NCI-H1105 treated with DMSO at 0.1 percent for 48 hours (cell line): ENCODE results near the gene SUMF1.
"Not testable (repeated sequence)": the region's sequence is repeated elsewhere in the genome, so short reads cannot be mapped to it uniquely, and the experiment has no call there.

ENCODE experiments used
- DNase-seq: peaks from one replicate; lab custom pipeline; 2025; lab: John Stamatoyannopoulos, UW

The SUMF1 gene

GRCh38 chr3:4460334-4460733 lies 6.7 kb downstream of the SUMF1 start:
- no peak for DNase-seq

- no peak for DNase-seq
Measured at GRCh38 chr3:4458961-4459360, 8.1 kb downstream of the SUMF1 start.

GRCh38 chr3:4456780-4457179 lies 10.3 kb downstream of the SUMF1 start:
- DNase-seq: not testable (repeated sequence)

GRCh38 chr3:4454142-4454541 lies 12.9 kb downstream of the SUMF1 start:
- DNase-seq: no peak

GRCh38 chr3:4449043-4449805 lies 17.8 kb downstream of the SUMF1 start:
- DNase-seq: no peak

- no peak for DNase-seq
Measured at GRCh38 chr3:4448187-4448586, 18.9 kb downstream of the SUMF1 start.

- DNase-seq: no peak
Measured at GRCh38 chr3:4447295-4447999, 19.6 kb downstream of the SUMF1 start.

GRCh38 chr3:4440951-4441350 lies 26.1 kb downstream of the SUMF1 start:
- no peak for DNase-seq

GRCh38 chr3:4438296-4438695 lies 28.8 kb downstream of the SUMF1 start:
- no peak for DNase-seq

GRCh38 chr3:4432259-4432658 lies 34.8 kb downstream of the SUMF1 start:
- DNase-seq: no peak

- DNase-seq: no peak
Measured at GRCh38 chr3:4429648-4430350, 37.3 kb downstream of the SUMF1 start.

- no peak for DNase-seq
Measured at GRCh38 chr3:4426782-4427344, 40.2 kb downstream of the SUMF1 start.

GRCh38 chr3:4426261-4426781 lies 40.7 kb downstream of the SUMF1 start:
- no peak for DNase-seq

- no peak for DNase-seq
Measured at GRCh38 chr3:4425707-4426106, 41.4 kb downstream of the SUMF1 start.

GRCh38 chr3:4425055-4425454 lies 42.0 kb downstream of the SUMF1 start:
- DNase-seq: no peak

GRCh38 chr3:4421121-4421520 lies 45.9 kb downstream of the SUMF1 start:
- DNase-seq: no peak

- no peak for DNase-seq
Measured at GRCh38 chr3:4419920-4420319, 47.1 kb downstream of the SUMF1 start.

GRCh38 chr3:4419386-4419785 lies 47.7 kb downstream of the SUMF1 start:
- no peak for DNase-seq

GRCh38 chr3:4418156-4418555 lies 48.9 kb downstream of the SUMF1 start:
- DNase-seq: no peak

GRCh38 chr3:4417449-4417848 lies 49.6 kb downstream of the SUMF1 start:
- DNase-seq: no peak

- DNase-seq: no peak
Measured at GRCh38 chr3:4416961-4417360, 50.1 kb downstream of the SUMF1 start.

GRCh38 chr3:4416427-4416945 lies 50.6 kb downstream of the SUMF1 start:
- DNase-seq: no peak
